ENCODE results near the gene KLK15.

The KLK15 gene

GRCh38 chr19:50823389-50824042, 9.9 kb downstream of the KLK15 start, which contains the start of gene KLK1:
TSS of gene KLK1 (minus strand) at chr19:50823787. CDS start at chr19:50823748, 39 bp downstream.
- H3K4me3 ChIP-seq (ENCODE audit: low read depth, low read length): no peak within 1 kb of the TSS
- DNase-seq (ENCODE audit: low read depth): no peak
- TF ChIP-seq CTCF (IDR thresholded peaks at IDR 0.05; ENCODE audit: control insufficient read depth, extremely low read depth, insufficient read depth): no peak

GRCh38 chr19:50822661-50823208, 10.6 kb downstream of the KLK15 start:
- H3K4me3 ChIP-seq (ENCODE audit: low read depth, low read length): no peak overlapping the region
- DNase-seq (ENCODE audit: low read depth): no peak
- no peak for TF ChIP-seq CTCF (IDR thresholded peaks at IDR 0.05; ENCODE audit: control insufficient read depth, extremely low read depth, insufficient read depth)

- TF ChIP-seq CTCF (IDR thresholded peaks at IDR 0.05; ENCODE audit: control insufficient read depth, extremely low read depth, insufficient read depth): no peak
- DNase-seq (ENCODE audit: low read depth): no peak
- H3K4me3 ChIP-seq (ENCODE audit: low read depth, low read length): no peak overlapping the region
Measured at GRCh38 chr19:50821622-50822021, 11.8 kb downstream of the KLK15 start.

GRCh38 chr19:50821248-50821612, 12.1 kb downstream of the KLK15 start:
- H3K4me3 ChIP-seq (ENCODE audit: low read depth, low read length): no peak overlapping the region
- DNase-seq (ENCODE audit: low read depth): no peak

DNA sequence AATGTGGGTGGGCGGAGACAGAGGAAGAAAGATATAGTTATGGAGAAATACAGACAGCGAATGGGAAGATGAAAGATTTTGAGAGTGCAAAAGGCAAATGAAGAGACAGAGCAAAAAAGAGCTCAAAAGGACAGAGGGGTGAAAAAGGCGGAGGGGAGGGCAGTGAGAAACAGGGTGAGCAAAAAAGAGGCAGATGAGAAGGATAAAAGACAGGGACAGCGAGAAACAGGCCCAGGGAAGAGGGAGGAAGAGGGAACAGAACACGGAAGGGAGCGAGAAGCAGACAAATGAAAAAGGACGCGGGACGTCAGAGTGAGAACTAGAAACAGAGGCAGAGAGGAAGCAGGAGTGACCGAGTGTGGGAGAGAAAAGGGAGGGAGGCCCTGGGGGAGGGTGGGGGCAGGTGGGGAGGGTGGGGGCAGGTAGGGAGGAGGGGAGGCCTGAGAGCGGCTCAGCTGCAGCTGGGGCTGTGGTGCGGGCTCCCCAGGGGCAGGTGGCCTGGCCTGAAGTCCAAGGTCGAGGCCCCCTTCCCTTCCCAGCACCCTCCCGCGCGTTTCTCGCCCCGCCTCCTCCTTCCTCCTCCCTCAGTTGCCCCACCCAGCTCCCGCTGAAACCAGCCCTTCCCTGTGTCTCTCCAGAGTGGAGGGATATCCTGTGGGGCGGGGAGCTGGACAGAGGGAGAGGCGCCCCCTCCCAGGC, 12.7 kb downstream of the KLK15 start:
- no peak for DNase-seq (ENCODE audit: low read depth)

More at GRCh38 chr19:50821248-50821612, 12.1 kb downstream of the KLK15 start:
- TF ChIP-seq CTCF (IDR thresholded peaks at IDR 0.05; ENCODE audit: control insufficient read depth, extremely low read depth, insufficient read depth): no peak

GRCh38 chr19:50820086-50820485, 13.3 kb downstream of the KLK15 start:
- no peak overlapping the region for H3K4me3 ChIP-seq (ENCODE audit: low read depth, low read length)
- DNase-seq (ENCODE audit: low read depth): no peak
- no peak for TF ChIP-seq CTCF (IDR thresholded peaks at IDR 0.05; ENCODE audit: control insufficient read depth, extremely low read depth, insufficient read depth)

More for the DNA sequence above, 12.7 kb downstream of the KLK15 start:
- TF ChIP-seq CTCF (IDR thresholded peaks at IDR 0.05; ENCODE audit: control insufficient read depth, extremely low read depth, insufficient read depth): no peak
- no peak overlapping the region for H3K4me3 ChIP-seq (ENCODE audit: low read depth, low read length)
